GM06990 (cell line): ENCODE results near the gene CSTPP1.

Experiments
- DNase-seq: peaks from one replicate; pipeline ENCODE4 v3.0.0-alpha.2; 2011; ENCODE audit not compliant: insufficient read length; ENCODE audit errors: extremely low read depth
- H3K27me3 ChIP-seq: replicated peaks from 2 replicates; pipeline ENCODE4 v1.6.0; 2011; ENCODE audit warnings: low read length; ENCODE audit not compliant: control insufficient read depth, insufficient read depth
- H3K36me3 ChIP-seq: 2 replicates; pipeline ENCODE4 v1.5.1; 2011; ENCODE audit warnings: low read length; ENCODE audit not compliant: control insufficient read depth, insufficient read depth
- H3K4me3 ChIP-seq: replicated peaks from 2 replicates; pipeline ENCODE4 v1.5.1; 2011; ENCODE audit warnings: low read depth, mild to moderate bottlenecking, control low read depth, low read length
- CTCF ChIP-seq: IDR thresholded peaks from 2 replicates; pipeline ENCODE4 v1.5.1; 2011; ENCODE audit warnings: low read length, control low read depth, mild to moderate bottlenecking, inconsistent platforms; ENCODE audit not compliant: insufficient read depth, poor library complexity, severe bottlenecking

Gene CSTPP1

GRCh38 chr11:46902694-46903093 is 33.9 kb upstream of the CSTPP1 start:
- no peak for TF ChIP-seq CTCF
- DNase-seq = no peak
- Histone ChIP-seq H3K36me3 (no peaks in the 10 kb centered on the region), H3K4me3 (no peak overlapping the region), H3K27me3 (no peaks in the 10 kb centered on the region; the same call in 1 of the 2 replicates)

GRCh38 chr11:46903846-46904245 is 32.7 kb upstream of the CSTPP1 start:
- no peak for TF ChIP-seq CTCF
- H3K27me3 ChIP-seq = no peaks in the 10 kb centered on the region; the same call in 1 of the 2 replicates
- DNase-seq = no peak
- H3K36me3 ChIP-seq = no peaks in the 10 kb centered on the region
- no peak overlapping the region for H3K4me3 ChIP-seq

GRCh38 chr11:46905806-46906205 is 30.8 kb upstream of the CSTPP1 start:
- no peak overlapping the region for H3K4me3 ChIP-seq
- TF ChIP-seq CTCF = no peak
- no peak for DNase-seq
- H3K27me3 ChIP-seq = no peaks in the 10 kb centered on the region
- no peaks in the 10 kb centered on the region for H3K36me3 ChIP-seq

GRCh38 chr11:46906609-46907041 is 29.9 kb upstream of the CSTPP1 start:
- no peak for TF ChIP-seq CTCF
- Histone ChIP-seq H3K36me3 (no peaks in the 10 kb centered on the region), H3K27me3 (no peaks in the 10 kb centered on the region), H3K4me3 (no peak overlapping the region)
- DNase-seq = no peak

GRCh38 chr11:46907606-46908005 is 29.0 kb upstream of the CSTPP1 start:
- TF ChIP-seq CTCF = no peak
- Histone ChIP-seq H3K4me3 (no peak overlapping the region), H3K36me3 (no peaks in the 10 kb centered on the region), H3K27me3 (no peaks in the 10 kb centered on the region; the same call in 1 of the 2 replicates)
- DNase-seq = no peak

- H3K27me3 ChIP-seq = no peaks in the 10 kb centered on the region; the same call in none of the 2 replicates
- no peaks in the 10 kb centered on the region for H3K36me3 ChIP-seq
- TF ChIP-seq CTCF = no peak
- DNase-seq = no peak
- no peak overlapping the region for H3K4me3 ChIP-seq
Measured at GRCh38 chr11:46912526-46913150, 23.9 kb upstream of the CSTPP1 start.
